ENCODE results near the gene MET. TPM values are rescaled to one million over a fixed set of nuclear protein-coding genes. Genes with fewer than 3 reads are reported as not detected.

Gene MET
- polyA plus RNA-seq, 1 donor from 2014 or later, result not detected

DNA sequence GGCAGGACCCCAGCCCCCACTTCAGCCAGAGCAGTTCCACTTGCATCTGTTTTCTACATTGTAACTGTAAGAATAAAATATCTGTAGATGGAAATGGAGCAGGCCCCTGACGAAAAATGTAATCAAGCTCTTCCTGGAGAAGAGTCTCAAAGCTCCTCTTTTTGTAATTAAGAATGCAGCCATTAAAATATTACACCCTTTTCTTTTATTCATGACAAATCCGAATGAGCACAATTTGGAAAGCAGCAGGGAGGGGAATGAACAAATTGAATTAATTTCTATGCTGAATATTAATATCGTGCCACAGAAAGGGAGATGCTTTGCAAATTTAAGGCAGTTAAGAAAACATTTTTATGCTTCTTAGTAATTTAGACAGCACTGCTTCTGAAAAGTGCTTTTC, 165.6 kb downstream of the MET start:
- Histone ChIP-seq H4K20me1 (ENCODE audit: insufficient read depth) (no peaks in the 10 kb centered on the region), H2AFZ (ENCODE audit: low read depth, low read length) (no peak overlapping the region), H3K36me3 (ENCODE audit: insufficient read depth, low read length) (no peaks in the 10 kb centered on the region), H3K9me3 (ENCODE audit: low read length) (no peaks in the 10 kb centered on the region), H3K9ac (ENCODE audit: low read length) (no peak overlapping the region), H3K27ac (ENCODE audit: low read length) (no peak overlapping the region), H3K27me3 (ENCODE audit: insufficient read depth, low read depth, low read length) (no peaks in the 10 kb centered on the region), H3K79me2 (replicated peaks; ENCODE audit: insufficient read depth, low read length) (no peaks in the 10 kb centered on the region), H3K4me2 (ENCODE audit: low read length) (no peak overlapping the region), H3K4me3 (ENCODE audit: low read length) (no peak overlapping the region), H3F3A (ENCODE audit: insufficient read depth, low read length, poor library complexity, severe bottlenecking) (no peaks in the 10 kb centered on the region), H3K9me2 (ENCODE audit: insufficient read depth, low read length) (no peaks in the 10 kb centered on the region)
- TF ChIP-seq POLR2AphosphoS5 (IDR thresholded peaks at IDR 0.05) (no peak), EZH2 (IDR thresholded peaks at IDR 0.05; ENCODE audit: borderline replicate concordance, insufficient read depth, low read length, poor library complexity, severe bottlenecking) (no peak), MXI1 (conservative IDR thresholded peaks at IDR 0.05; ENCODE audit: poor library complexity, severe bottlenecking) (no peak), TAF1 (IDR thresholded peaks at IDR 0.05; ENCODE audit: low read depth) (no peak)

DNA sequence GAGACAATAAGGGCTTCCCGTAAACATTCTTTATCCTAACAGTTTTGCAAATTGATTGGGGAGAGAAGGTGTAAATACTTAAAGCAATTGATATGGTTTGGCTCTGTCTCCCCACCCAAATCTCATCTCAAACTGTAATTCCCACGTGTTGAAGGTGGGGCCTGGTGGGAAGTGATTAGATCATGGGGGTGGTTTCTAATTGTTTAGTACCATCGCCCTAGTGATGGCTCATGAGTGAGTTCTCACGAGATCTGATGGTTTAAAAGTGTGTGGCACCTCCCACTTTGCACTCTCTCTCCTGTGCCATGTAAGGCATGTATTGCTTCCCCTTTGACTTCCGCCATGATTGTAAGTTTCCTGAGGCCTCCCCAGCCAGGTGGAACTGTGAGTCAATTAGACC, 168.3 kb downstream of the MET start:
- Histone ChIP-seq H3K79me2 (replicated peaks; ENCODE audit: insufficient read depth, low read length) (no peaks in the 10 kb centered on the region), H3K27me3 (ENCODE audit: insufficient read depth, low read depth, low read length) (no peaks in the 10 kb centered on the region), H3K4me3 (ENCODE audit: low read length) (no peak overlapping the region), H3K27ac (ENCODE audit: low read length) (no peak overlapping the region), H3F3A (ENCODE audit: insufficient read depth, low read length, poor library complexity, severe bottlenecking) (no peaks in the 10 kb centered on the region), H4K20me1 (ENCODE audit: insufficient read depth) (no peaks in the 10 kb centered on the region), H3K9me3 (ENCODE audit: low read length) (no peaks in the 10 kb centered on the region), H3K9me2 (ENCODE audit: insufficient read depth, low read length) (no peaks in the 10 kb centered on the region), H3K4me2 (ENCODE audit: low read length) (no peak overlapping the region), H3K36me3 (ENCODE audit: insufficient read depth, low read length) (no peaks in the 10 kb centered on the region), H3K9ac (ENCODE audit: low read length) (no peak overlapping the region), H2AFZ (ENCODE audit: low read depth, low read length) (no peak overlapping the region)
- TF ChIP-seq EP300 (conservative IDR thresholded peaks at IDR 0.05; ENCODE audit: poor library complexity, severe bottlenecking), result no peak
- no peak for TF ChIP-seq TAF1 (IDR thresholded peaks at IDR 0.05; ENCODE audit: low read depth)
- no peak for TF ChIP-seq POLR2AphosphoS5 (IDR thresholded peaks at IDR 0.05)
- TF ChIP-seq MXI1 (conservative IDR thresholded peaks at IDR 0.05; ENCODE audit: poor library complexity, severe bottlenecking), result no peak
- no peak for TF ChIP-seq CTCF (IDR thresholded peaks at IDR 0.05; ENCODE audit: poor library complexity, severe bottlenecking)
- no peak for TF ChIP-seq RAD21 (conservative IDR thresholded peaks at IDR 0.05)
- TF ChIP-seq, protein P1, sequence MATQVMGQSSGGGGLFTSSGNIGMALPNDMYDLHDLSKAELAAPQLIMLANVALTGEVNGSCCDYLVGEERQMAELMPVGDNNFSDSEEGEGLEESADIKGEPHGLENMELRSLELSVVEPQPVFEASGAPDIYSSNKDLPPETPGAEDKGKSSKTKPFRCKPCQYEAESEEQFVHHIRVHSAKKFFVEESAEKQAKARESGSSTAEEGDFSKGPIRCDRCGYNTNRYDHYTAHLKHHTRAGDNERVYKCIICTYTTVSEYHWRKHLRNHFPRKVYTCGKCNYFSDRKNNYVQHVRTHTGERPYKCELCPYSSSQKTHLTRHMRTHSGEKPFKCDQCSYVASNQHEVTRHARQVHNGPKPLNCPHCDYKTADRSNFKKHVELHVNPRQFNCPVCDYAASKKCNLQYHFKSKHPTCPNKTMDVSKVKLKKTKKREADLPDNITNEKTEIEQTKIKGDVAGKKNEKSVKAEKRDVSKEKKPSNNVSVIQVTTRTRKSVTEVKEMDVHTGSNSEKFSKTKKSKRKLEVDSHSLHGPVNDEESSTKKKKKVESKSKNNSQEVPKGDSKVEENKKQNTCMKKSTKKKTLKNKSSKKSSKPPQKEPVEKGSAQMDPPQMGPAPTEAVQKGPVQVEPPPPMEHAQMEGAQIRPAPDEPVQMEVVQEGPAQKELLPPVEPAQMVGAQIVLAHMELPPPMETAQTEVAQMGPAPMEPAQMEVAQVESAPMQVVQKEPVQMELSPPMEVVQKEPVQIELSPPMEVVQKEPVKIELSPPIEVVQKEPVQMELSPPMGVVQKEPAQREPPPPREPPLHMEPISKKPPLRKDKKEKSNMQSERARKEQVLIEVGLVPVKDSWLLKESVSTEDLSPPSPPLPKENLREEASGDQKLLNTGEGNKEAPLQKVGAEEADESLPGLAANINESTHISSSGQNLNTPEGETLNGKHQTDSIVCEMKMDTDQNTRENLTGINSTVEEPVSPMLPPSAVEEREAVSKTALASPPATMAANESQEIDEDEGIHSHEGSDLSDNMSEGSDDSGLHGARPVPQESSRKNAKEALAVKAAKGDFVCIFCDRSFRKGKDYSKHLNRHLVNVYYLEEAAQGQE (IDR thresholded peaks at IDR 0.05; ENCODE audit: borderline replicate concordance), result no peak
- no peak for TF ChIP-seq SMC3 (conservative IDR thresholded peaks at IDR 0.05; ENCODE audit: poor library complexity)
- TF ChIP-seq EZH2 (IDR thresholded peaks at IDR 0.05; ENCODE audit: borderline replicate concordance, insufficient read depth, low read length, poor library complexity, severe bottlenecking), result no peak
